Neural cell (in vitro differentiated cells): ENCODE results near the gene MDM4. TPM values are rescaled to one million over a fixed set of nuclear protein-coding genes. Genes with fewer than 3 reads are reported as not detected.

Source experiments
- H2AFZ ChIP-seq: fragments of 200-600, 300-800 bp; sonication (generic), shearing (Covaris generic); 2 replicates; pipeline ENCODE4 v1.6.0; 2014; ENCODE audit warnings: low read depth, mild to moderate bottlenecking, antibody characterized with exemption, low read length, moderate library complexity
- H3F3A ChIP-seq: fragments of 200-600 bp; shearing (Covaris generic); 2 replicates; pipeline ENCODE4 v1.6.1; 2016; ENCODE audit warnings: mild to moderate bottlenecking, moderate library complexity, mixed read lengths, antibody characterized with exemption, low read length; ENCODE audit not compliant: insufficient read depth, poor library complexity, severe bottlenecking
- H3K27ac ChIP-seq: fragments of 200-600, 300-800 bp; sonication (generic), shearing (Covaris generic); 2 replicates; pipeline ENCODE4 v1.5.1; 2014; ENCODE audit warnings: mild to moderate bottlenecking, low read length, moderate library complexity
- H3K27me3 ChIP-seq: fragments of 300-800, 200-600 bp; sonication (generic), shearing (Covaris generic); 2 replicates; pipeline ENCODE4 v1.6.0; 2014; ENCODE audit warnings: mild to moderate bottlenecking, low read depth, low read length, moderate library complexity; ENCODE audit not compliant: insufficient read depth
- H3K36me3 ChIP-seq: fragments of 300-800, 200-600 bp; sonication (generic), shearing (Covaris generic); 2 replicates; pipeline ENCODE4 v1.5.1; 2014; ENCODE audit warnings: mild to moderate bottlenecking, antibody characterized with exemption, low read length, moderate library complexity; ENCODE audit not compliant: insufficient read depth
- H3K4me2 ChIP-seq: fragments of 300-800, 200-600 bp; sonication (generic), shearing (Covaris generic); 2 replicates; pipeline ENCODE4 v1.6.0; 2014; ENCODE audit warnings: mild to moderate bottlenecking, low read length
- H3K4me3 ChIP-seq: fragments of 300-800, 200-600 bp; sonication (generic), shearing (Covaris generic); 2 replicates; pipeline ENCODE4 v1.5.1; 2014; ENCODE audit warnings: mild to moderate bottlenecking, low read length, moderate library complexity
- H3K79me2 ChIP-seq: fragments of 200-600 bp; shearing (Covaris generic); replicated peaks from 2 replicates; pipeline ENCODE4 v1.6.0; 2014; ENCODE audit warnings: mild to moderate bottlenecking, low read length, moderate library complexity; ENCODE audit not compliant: insufficient read depth
- H3K9ac ChIP-seq: fragments of 300-800, 200-600 bp; sonication (generic), shearing (Covaris generic); 2 replicates; pipeline ENCODE4 v1.6.1; 2016; ENCODE audit warnings: mild to moderate bottlenecking, low read length, mixed read lengths
- H3K9me2 ChIP-seq: fragments of 200-600 bp; shearing (Covaris generic); 2 replicates; pipeline ENCODE4 v1.6.1; 2016; ENCODE audit warnings: mild to moderate bottlenecking, low read length, mixed read lengths; ENCODE audit not compliant: insufficient read depth
- H3K9me3 ChIP-seq: fragments of 200-600, 300-800 bp; sonication (generic), shearing (Covaris generic); 2 replicates; pipeline ENCODE4 v1.6.1; 2016; ENCODE audit warnings: mild to moderate bottlenecking, mixed run types, low read length, moderate library complexity, mixed read lengths
- H4K20me1 ChIP-seq: fragments of 200-600 bp; shearing (Covaris generic); 2 replicates; pipeline ENCODE4 v1.6.1; 2016; ENCODE audit warnings: mild to moderate bottlenecking, mixed run types; ENCODE audit not compliant: insufficient read depth
- EP300 ChIP-seq: fragments of 450-650 bp; conservative IDR thresholded peaks from 2 replicates; pipeline ENCODE4 v1.6.1; 2014; ENCODE audit warnings: antibody characterized with exemption, mild to moderate bottlenecking, moderate library complexity; ENCODE audit not compliant: poor library complexity, severe bottlenecking
- EZH2 ChIP-seq: fragments of 200-600, 300-800 bp; shearing (Covaris generic), sonication (generic); IDR thresholded peaks from 2 replicates; pipeline ENCODE4 v1.6.1; 2014; ENCODE audit warnings: antibody characterized with exemption, low read length, borderline replicate concordance, mild to moderate bottlenecking; ENCODE audit not compliant: insufficient read depth, poor library complexity, severe bottlenecking
- MXI1 ChIP-seq: fragments of 450-650 bp; conservative IDR thresholded peaks from 2 replicates; pipeline ENCODE4 v1.6.1; 2014; ENCODE audit warnings: antibody characterized with exemption, mild to moderate bottlenecking; ENCODE audit not compliant: poor library complexity, severe bottlenecking
- POLR2AphosphoS5 ChIP-seq: IDR thresholded peaks from 2 replicates; pipeline ENCODE4 v1.6.1; 2012
- RAD21 ChIP-seq: fragments of 450-650 bp; conservative IDR thresholded peaks from 2 replicates; pipeline ENCODE4 v1.6.1; 2014; ENCODE audit warnings: antibody characterized with exemption, mild to moderate bottlenecking, moderate library complexity
- SMC3 ChIP-seq: fragments of 450-650 bp; conservative IDR thresholded peaks from 2 replicates; pipeline ENCODE4 v1.6.1; 2014; ENCODE audit warnings: antibody characterized with exemption, mild to moderate bottlenecking, moderate library complexity; ENCODE audit not compliant: poor library complexity
- TAF1 ChIP-seq: IDR thresholded peaks from 2 replicates; pipeline ENCODE4 v1.6.1; 2012; ENCODE audit warnings: low read depth
- polyA plus RNA-seq: library from polyadenylated mRNA; depleted of rRNA; stranded (reverse); fragments of >200 nt; gene quantifications from 2 replicates; pipeline ENCODE4 v1.2.3, GENCODE V29; 2014
- TF ChIP-seq, protein P1 (sequence below): IDR thresholded peaks from 2 replicates; pipeline ENCODE4 v1.6.1; 2012; ENCODE audit warnings: borderline replicate concordance
- TF ChIP-seq, protein P2 (sequence below): fragments of 450-650 bp; IDR thresholded peaks from 2 replicates; pipeline ENCODE4 v1.5.1; 2014; ENCODE audit warnings: antibody characterized with exemption, mild to moderate bottlenecking, moderate library complexity; ENCODE audit not compliant: poor library complexity, severe bottlenecking

The MDM4 gene
- polyA plus RNA-seq, 1 donor from 2014 or later: 36.8 TPM

DNA sequence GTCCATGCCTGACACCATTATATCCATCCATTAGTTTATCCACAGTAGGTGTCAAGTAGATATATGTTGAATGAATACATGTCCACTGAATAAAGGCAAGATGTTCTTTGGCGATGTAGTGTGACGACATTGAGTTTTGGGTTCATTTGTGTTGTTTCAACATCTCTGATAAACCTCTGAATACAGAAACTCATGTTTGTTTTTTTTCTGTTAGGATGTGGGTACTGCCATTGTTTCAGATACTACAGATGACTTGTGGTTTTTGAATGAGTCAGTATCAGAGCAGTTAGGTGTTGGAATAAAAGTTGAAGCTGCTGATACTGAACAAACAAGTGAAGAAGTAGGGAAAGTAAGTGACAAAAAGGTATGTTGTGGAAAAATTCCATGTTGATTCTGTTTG lies 28.1 kb downstream of the MDM4 start:
- Histone ChIP-seq H3K9me2 (no peaks in the 10 kb centered on the region), H3K79me2 (no peaks in the 10 kb centered on the region), H3K4me2 (no peak overlapping the region), H3K36me3 (peaks cover 39% of the 10 kb centered on the region), H3K9ac (no peak overlapping the region), H3F3A (no peaks in the 10 kb centered on the region), H2AFZ (no peak overlapping the region), H3K27me3 (no peaks in the 10 kb centered on the region), H4K20me1 (no peaks in the 10 kb centered on the region), H3K4me3 (no peak overlapping the region), H3K27ac (no peak overlapping the region), H3K9me3 (no peaks in the 10 kb centered on the region)
- no peak for TF ChIP-seq POLR2AphosphoS5

DNA sequence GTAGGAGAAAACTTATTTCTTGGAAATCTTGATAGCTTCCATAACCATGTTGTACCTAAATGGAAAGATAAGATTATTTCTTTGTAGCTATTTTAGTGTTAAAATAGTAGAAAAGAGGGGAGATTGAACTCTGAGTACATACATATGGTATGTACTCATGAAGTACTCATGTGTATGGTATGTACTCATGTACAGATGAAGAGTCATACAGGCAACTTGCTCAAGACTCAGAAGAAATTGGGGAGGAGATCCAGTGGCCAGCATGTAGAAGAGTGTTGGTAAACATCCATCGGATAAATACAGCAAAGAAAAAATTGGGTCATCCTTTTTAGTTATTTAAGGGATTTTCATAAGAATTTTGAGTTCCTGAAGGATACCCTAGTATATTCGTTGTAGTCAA lies 29.0 kb downstream of the MDM4 start:
- Histone ChIP-seq H3K4me3 (no peak overlapping the region), H3K9ac (no peak overlapping the region), H2AFZ (no peak overlapping the region), H3F3A (no peaks in the 10 kb centered on the region), H3K79me2 (no peaks in the 10 kb centered on the region), H3K27me3 (no peaks in the 10 kb centered on the region), H3K9me3 (no peaks in the 10 kb centered on the region), H3K27ac (no peak overlapping the region), H3K36me3 (peaks cover 41% of the 10 kb centered on the region), H4K20me1 (no peaks in the 10 kb centered on the region), H3K4me2 (no peak overlapping the region), H3K9me2 (no peaks in the 10 kb centered on the region)
- TF ChIP-seq POLR2AphosphoS5 (no peak), SMC3 (no peak)
- TF ChIP-seq, protein P1, sequence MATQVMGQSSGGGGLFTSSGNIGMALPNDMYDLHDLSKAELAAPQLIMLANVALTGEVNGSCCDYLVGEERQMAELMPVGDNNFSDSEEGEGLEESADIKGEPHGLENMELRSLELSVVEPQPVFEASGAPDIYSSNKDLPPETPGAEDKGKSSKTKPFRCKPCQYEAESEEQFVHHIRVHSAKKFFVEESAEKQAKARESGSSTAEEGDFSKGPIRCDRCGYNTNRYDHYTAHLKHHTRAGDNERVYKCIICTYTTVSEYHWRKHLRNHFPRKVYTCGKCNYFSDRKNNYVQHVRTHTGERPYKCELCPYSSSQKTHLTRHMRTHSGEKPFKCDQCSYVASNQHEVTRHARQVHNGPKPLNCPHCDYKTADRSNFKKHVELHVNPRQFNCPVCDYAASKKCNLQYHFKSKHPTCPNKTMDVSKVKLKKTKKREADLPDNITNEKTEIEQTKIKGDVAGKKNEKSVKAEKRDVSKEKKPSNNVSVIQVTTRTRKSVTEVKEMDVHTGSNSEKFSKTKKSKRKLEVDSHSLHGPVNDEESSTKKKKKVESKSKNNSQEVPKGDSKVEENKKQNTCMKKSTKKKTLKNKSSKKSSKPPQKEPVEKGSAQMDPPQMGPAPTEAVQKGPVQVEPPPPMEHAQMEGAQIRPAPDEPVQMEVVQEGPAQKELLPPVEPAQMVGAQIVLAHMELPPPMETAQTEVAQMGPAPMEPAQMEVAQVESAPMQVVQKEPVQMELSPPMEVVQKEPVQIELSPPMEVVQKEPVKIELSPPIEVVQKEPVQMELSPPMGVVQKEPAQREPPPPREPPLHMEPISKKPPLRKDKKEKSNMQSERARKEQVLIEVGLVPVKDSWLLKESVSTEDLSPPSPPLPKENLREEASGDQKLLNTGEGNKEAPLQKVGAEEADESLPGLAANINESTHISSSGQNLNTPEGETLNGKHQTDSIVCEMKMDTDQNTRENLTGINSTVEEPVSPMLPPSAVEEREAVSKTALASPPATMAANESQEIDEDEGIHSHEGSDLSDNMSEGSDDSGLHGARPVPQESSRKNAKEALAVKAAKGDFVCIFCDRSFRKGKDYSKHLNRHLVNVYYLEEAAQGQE: no peak

DNA sequence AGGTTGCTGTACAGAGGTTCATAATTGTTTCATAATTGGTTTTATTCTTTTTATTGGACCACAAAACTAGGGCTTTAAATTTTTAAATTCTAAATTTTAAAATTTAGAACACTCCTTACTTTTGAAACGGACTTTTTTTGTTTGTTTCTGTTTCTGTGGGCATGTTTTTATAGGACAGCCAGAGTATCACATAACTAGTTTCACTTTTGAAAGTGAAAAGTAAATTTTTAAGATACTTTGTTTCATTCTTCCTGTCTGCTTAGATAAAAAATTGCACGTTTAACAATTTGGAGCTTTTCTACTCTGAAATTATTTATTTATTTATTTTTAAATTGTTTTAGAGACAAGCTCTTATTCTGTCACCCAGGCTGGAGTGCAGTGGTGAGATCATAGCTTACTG lies 29.7 kb downstream of the MDM4 start:
- H3K36me3 ChIP-seq: peaks cover 38% of the 10 kb centered on the region
- H3K9me3 ChIP-seq: no peaks in the 10 kb centered on the region
- no peaks in the 10 kb centered on the region for H3F3A ChIP-seq
- no peaks in the 10 kb centered on the region for H3K79me2 ChIP-seq
- H3K4me2 ChIP-seq: no peak overlapping the region
- no peaks in the 10 kb centered on the region for H3K27me3 ChIP-seq
- H3K4me3 ChIP-seq: no peak overlapping the region
- no peak overlapping the region for H2AFZ ChIP-seq
- no peaks in the 10 kb centered on the region for H4K20me1 ChIP-seq
- H3K9me2 ChIP-seq: no peaks in the 10 kb centered on the region
- no peak overlapping the region for H3K9ac ChIP-seq
- H3K27ac ChIP-seq: no peak overlapping the region
- TF ChIP-seq MXI1: no peak
- no peak for TF ChIP-seq SMC3
- TF ChIP-seq, protein P2, sequence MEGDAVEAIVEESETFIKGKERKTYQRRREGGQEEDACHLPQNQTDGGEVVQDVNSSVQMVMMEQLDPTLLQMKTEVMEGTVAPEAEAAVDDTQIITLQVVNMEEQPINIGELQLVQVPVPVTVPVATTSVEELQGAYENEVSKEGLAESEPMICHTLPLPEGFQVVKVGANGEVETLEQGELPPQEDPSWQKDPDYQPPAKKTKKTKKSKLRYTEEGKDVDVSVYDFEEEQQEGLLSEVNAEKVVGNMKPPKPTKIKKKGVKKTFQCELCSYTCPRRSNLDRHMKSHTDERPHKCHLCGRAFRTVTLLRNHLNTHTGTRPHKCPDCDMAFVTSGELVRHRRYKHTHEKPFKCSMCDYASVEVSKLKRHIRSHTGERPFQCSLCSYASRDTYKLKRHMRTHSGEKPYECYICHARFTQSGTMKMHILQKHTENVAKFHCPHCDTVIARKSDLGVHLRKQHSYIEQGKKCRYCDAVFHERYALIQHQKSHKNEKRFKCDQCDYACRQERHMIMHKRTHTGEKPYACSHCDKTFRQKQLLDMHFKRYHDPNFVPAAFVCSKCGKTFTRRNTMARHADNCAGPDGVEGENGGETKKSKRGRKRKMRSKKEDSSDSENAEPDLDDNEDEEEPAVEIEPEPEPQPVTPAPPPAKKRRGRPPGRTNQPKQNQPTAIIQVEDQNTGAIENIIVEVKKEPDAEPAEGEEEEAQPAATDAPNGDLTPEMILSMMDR: no peak
- no peak for TF ChIP-seq RAD21
- TF ChIP-seq POLR2AphosphoS5: no peak
- TF ChIP-seq EP300: no peak
- TF ChIP-seq, protein P1: no peak
- no peak for TF ChIP-seq EZH2
- TF ChIP-seq TAF1: no peak
